Natural killer cell (primary cell): Measurements from ENCODE around the gene GPR3. TPM values are rescaled to one million over a fixed set of nuclear protein-coding genes. Genes with fewer than 3 reads are reported as not detected.

ENCODE experiments used
- ATAC-seq, 3 donors: fragments of 150-1000 bp in 2 of 3; fragments of 200-7000 bp in 1 of 3; cut with Tn5 transposase; 1 replicate in 1 of 3; 2 replicates in 2 of 3; pipeline ENCODE4 v1.10.0; 2021; ENCODE audit warnings: mild to moderate bottlenecking in 2 of 3, moderate library complexity in 2 of 3
- DNase-seq, 2 donors: peaks; one replicate each; pipeline versions ENCODE4 v3.0.0 to v3.0.0-alpha.2; 2013 to 2021; ENCODE audit warnings: mixed read lengths in 1 of 2
- H3K27ac ChIP-seq: one replicate; pipeline ENCODE4 v1.5.1; 2013; ENCODE audit warnings: mild to moderate bottlenecking, low read length
- H3K27me3 ChIP-seq: one replicate; pipeline ENCODE4 v1.6.1; 2013; ENCODE audit warnings: low read length; ENCODE audit not compliant: control insufficient read depth, insufficient read depth
- H3K36me3 ChIP-seq: one replicate; pipeline ENCODE4 v1.6.1; 2013; ENCODE audit warnings: low read length; ENCODE audit not compliant: control insufficient read depth, insufficient read depth
- H3K4me1 ChIP-seq: one replicate; pipeline ENCODE4 v1.6.1; 2013; ENCODE audit warnings: low read length; ENCODE audit not compliant: control insufficient read depth, insufficient read depth
- H3K4me3 ChIP-seq: one replicate; pipeline ENCODE4 v1.5.1; 2013; ENCODE audit warnings: low read length
- H3K9me3 ChIP-seq: one replicate; pipeline ENCODE4 v1.6.1; 2013; ENCODE audit warnings: low read length; ENCODE audit not compliant: control insufficient read depth, insufficient read depth
- H3K27ac Mint-ChIP-seq, 2 donors: one replicate each; pipeline ENCODE4 v1.8.0; 2022; ENCODE audit warnings: mild to moderate bottlenecking in 2 of 2, mixed read lengths in 2 of 2, moderate library complexity in 1 of 2
- H3K27me3 Mint-ChIP-seq, 2 donors: one replicate each; pipeline ENCODE4 v1.8.0; 2022; ENCODE audit warnings: low read depth in 2 of 2, mixed read lengths in 2 of 2
- H3K36me3 Mint-ChIP-seq: one replicate; pipeline ENCODE4 v1.8.0; 2022; ENCODE audit warnings: mixed read lengths
- H3K4me1 Mint-ChIP-seq, 2 donors: one replicate each; pipeline ENCODE4 v1.8.0; 2022; ENCODE audit warnings: mixed read lengths in 2 of 2
- H3K4me3 Mint-ChIP-seq: one replicate; pipeline ENCODE4 v1.8.0; 2022; ENCODE audit warnings: mild to moderate bottlenecking, moderate library complexity, mixed read lengths
- H3K9me3 Mint-ChIP-seq, 2 donors: one replicate each; pipeline ENCODE4 v1.8.0; 2022; ENCODE audit warnings: mixed read lengths in 2 of 2
- WGBS: methylation state at CpG from one replicate; pipeline ENCODE4 v1.1.7; 2013; ENCODE audit warnings: missing lambda C conversion rate; ENCODE audit not compliant: insufficient coverage; 5-methylcytosine and 5-hydroxymethylcytosine counted together
- intact Hi-C: fragments of 100-400 bp; cut with micrococcal nuclease; formaldehyde crosslinking; loops from one replicate; pipeline ENCODE4 v1.14.2; 2022
- total RNA-seq, 4 donors: library from RNA; stranded (reverse); fragments of 120-200 nt in 1 of 4; gene quantifications; one replicate each; pipeline versions ENCODE4 v1.2.3 to v1.2.4, GENCODE V29; 2013 to 2022
- TF ChIP-seq, protein P1 (sequence below): fragments of 200-600 bp; IDR thresholded peaks from one replicate; pipeline ENCODE4 v1.8.0; 2022; ENCODE audit warnings: antibody characterized with exemption

The GPR3 gene
- total RNA-seq, 3 donors from 2014 or later (not counting 1 experiment from before 2014, with no cell fraction given) = 0.39 to 0.87 (median 0.60) TPM

DNA sequence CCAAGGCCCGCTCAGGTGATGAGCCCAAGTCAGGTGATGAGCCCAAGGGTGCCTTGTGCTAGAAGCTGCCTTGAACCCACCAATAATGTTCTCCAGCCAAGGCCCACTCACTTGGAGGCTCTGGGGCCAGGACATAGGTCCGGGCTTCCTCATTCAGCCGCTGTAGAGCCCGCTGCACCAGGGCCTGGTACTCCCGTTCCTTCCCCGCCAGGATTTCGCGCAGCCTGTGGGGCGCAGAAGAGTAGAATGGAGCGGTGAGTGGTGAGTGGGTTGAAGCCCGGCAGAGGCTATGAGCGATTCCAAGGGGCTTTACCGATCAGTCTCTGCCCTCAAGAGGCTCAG is 36.2 kb upstream of the GPR3 start:
- WGBS = 83% methylated on average over 13 of the region's 13 CpGs
- Histone ChIP-seq H3K4me3 (peak overlapping the region; percentile 4), H3K27me3 (no peaks in the 10 kb centered on the region), H3K9me3 (no peaks in the 10 kb centered on the region), H3K36me3 (peaks cover 10% of the 10 kb centered on the region), H3K4me1 (peaks cover 50% of the 10 kb centered on the region), H3K27ac (peak overlapping the region; percentile 74)
- intact Hi-C loops = loop anchor here (1.0 to 2.0 kb wide), 3 partner anchors 14 to 33 kb away; partner anchors contain the start of genes SYTL1 and TMEM222
- H3K27ac Mint-ChIP-seq = peak overlapping the region; percentile 78 to 84
- peak overlapping the region; percentile 68 for H3K4me3 Mint-ChIP-seq
- H3K4me1 Mint-ChIP-seq = peaks cover 25 to 41% of the 10 kb centered on the region in 2 donors
- H3K9me3 Mint-ChIP-seq = no peaks in the 10 kb centered on the region
- H3K36me3 Mint-ChIP-seq = no peaks in the 10 kb centered on the region
- no peaks in the 10 kb centered on the region for H3K27me3 Mint-ChIP-seq
- TF ChIP-seq, protein P1, sequence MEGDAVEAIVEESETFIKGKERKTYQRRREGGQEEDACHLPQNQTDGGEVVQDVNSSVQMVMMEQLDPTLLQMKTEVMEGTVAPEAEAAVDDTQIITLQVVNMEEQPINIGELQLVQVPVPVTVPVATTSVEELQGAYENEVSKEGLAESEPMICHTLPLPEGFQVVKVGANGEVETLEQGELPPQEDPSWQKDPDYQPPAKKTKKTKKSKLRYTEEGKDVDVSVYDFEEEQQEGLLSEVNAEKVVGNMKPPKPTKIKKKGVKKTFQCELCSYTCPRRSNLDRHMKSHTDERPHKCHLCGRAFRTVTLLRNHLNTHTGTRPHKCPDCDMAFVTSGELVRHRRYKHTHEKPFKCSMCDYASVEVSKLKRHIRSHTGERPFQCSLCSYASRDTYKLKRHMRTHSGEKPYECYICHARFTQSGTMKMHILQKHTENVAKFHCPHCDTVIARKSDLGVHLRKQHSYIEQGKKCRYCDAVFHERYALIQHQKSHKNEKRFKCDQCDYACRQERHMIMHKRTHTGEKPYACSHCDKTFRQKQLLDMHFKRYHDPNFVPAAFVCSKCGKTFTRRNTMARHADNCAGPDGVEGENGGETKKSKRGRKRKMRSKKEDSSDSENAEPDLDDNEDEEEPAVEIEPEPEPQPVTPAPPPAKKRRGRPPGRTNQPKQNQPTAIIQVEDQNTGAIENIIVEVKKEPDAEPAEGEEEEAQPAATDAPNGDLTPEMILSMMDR = no peak
- DNase-seq (no peak), ATAC-seq (no peak)

DNA sequence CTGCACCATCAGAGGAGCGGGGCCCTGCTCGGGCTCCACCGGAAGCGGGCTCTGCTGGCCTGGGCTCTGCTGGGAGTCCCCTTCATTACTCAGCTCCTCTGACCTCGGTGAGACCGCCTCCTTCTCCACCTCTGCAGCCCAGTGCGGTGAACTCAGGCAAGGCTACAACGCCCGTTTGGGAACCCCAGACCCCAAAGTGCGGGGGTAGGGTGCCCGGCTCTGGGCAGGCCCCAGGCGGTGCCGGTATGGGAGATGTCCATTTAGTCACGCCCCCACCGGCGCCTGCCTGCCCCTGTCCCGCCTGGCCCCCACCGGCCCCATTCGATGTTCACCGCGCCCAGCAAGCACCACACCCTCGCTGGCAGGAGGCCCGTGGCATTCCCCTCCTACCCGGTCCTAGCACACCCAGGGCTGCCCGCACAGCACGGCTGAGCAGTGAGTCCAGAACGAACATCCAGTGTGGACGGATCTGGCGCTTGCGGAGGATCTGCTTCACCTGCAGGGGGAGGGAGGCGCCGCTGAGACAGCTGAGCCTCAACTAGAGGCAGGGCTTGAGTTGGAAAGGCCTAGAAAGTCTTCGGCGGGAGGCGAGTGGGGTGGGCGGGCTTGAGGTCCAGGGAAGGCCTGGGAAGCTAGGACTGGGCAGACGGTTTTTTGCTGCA is 35.7 kb upstream of the GPR3 start:
- ATAC-seq (peak; percentile 58 to 81 (median 67)), DNase-seq (peak; percentile 42 to 63)
- Mint-ChIP-seq H3K9me3 (no peaks in the 10 kb centered on the region), H3K4me1 (peaks cover 25 to 41% of the 10 kb centered on the region in 2 donors), H3K27ac (peak overlapping the region; percentile 78 to 84), H3K4me3 (peak overlapping the region; percentile 77), H3K27me3 (no peaks in the 10 kb centered on the region), H3K36me3 (no peaks in the 10 kb centered on the region)
- Histone ChIP-seq H3K36me3 (peaks cover 5% of the 10 kb centered on the region), H3K4me1 (peaks cover 50% of the 10 kb centered on the region), H3K27ac (peak overlapping the region; percentile 74), H3K9me3 (no peaks in the 10 kb centered on the region), H3K27me3 (no peaks in the 10 kb centered on the region), H3K4me3 (peak overlapping the region; percentile 61)
- intact Hi-C loops = loop anchor here (1.0 to 2.0 kb wide), 3 partner anchors 14 to 34 kb away; partner anchors contain the start of genes SYTL1 and TMEM222
- TF ChIP-seq, protein P1 = no peak
- 75% methylated on average over 37 of the region's 37 CpGs for WGBS

DNA sequence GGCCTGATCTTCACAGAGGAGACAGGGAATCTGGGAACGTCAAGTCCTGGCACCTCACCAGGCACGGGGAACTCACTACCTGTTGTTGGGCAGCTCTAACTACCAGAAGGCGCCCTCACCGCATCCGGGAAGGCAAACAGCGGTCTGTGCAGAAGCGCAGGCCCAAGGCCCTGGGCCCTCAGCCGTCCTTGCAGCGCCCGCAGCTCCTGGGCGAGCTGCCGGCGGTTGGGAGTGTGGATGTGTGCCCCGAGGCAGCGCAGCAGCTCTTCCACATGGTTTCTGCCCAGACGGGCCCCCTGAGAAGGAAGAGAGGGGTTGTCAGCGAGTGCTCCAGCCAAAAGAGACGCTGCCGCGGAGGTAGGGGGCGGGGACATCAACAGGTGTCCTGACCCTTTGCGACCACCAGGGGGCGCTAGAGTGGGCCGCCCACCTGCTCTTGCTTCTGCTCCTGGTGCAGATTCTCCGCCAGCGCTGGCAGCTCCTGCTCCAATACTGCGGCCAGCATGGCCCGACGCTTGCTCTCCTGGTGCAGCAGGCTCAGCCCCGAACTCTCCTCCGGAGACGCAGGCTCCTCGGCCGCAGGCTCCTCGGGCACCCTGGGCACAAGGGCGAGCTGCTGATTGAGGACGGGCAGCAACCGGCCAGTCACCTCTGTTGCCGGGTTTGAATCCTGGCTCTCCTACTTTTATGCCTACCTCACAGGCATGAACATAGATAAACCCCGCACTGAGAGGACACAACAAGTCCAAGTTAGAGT is 35.0 kb upstream of the GPR3 start:
- WGBS = 16% methylated on average over 40 of the region's 40 CpGs
- Histone ChIP-seq H3K4me1 (peaks cover 50% of the 10 kb centered on the region), H3K4me3 (peak overlapping the region; percentile 61), H3K9me3 (no peaks in the 10 kb centered on the region), H3K36me3 (peaks cover 4% of the 10 kb centered on the region), H3K27me3 (no peaks in the 10 kb centered on the region), H3K27ac (peak overlapping the region; percentile 74)
- Mint-ChIP-seq H3K9me3 (no peaks in the 10 kb centered on the region), H3K4me1 (peaks cover 25 to 41% of the 10 kb centered on the region in 2 donors), H3K27me3 (no peaks in the 10 kb centered on the region), H3K27ac (peak overlapping the region; percentile 78 to 84), H3K36me3 (no peaks in the 10 kb centered on the region), H3K4me3 (peak overlapping the region; percentile 77)
- TF ChIP-seq, protein P1 = peak; percentile 99
- intact Hi-C loops = loop anchor here (2.0 kb wide), 2 partner anchors 31 to 35 kb away; partner anchors contain the start of gene TMEM222
- peak; percentile 70 to 91 (median 75) for ATAC-seq
- DNase-seq = peak; percentile 81 to 91
